ENCODE results near the gene TECPR2.

GRCh38 chr14:102434647-102435175 lies 72.0 kb downstream of the TECPR2 start:
- no peak for TF ChIP-seq POLR2A (IDR thresholded peaks at IDR 0.05; ENCODE audit: low read length)
- TF ChIP-seq GATA1 (IDR thresholded peaks at IDR 0.05; ENCODE audit: low read depth, low read length), result no peak

Data from erythroblast (primary cell).